D721Med (cell line): ENCODE data around the gene TDRKH.

ENCODE experiments used
- DNase-seq: peaks from one replicate; pipeline ENCODE4 v3.0.0; 2011; ENCODE audit warnings: low spot score; ENCODE audit not compliant: insufficient read length
- FAIRE-seq: peaks from 2 replicates; lab custom pipeline; 2011; peaks lifted over from hg19 to GRCh38; lab: Jason Lieb, UNC
- CTCF ChIP-seq: IDR thresholded peaks from 2 replicates; pipeline ENCODE4 v1.5.1; 2012; ENCODE audit warnings: mild to moderate bottlenecking, control low read depth; ENCODE audit not compliant: insufficient read depth; ENCODE audit errors: missing control alignments

TDRKH gene

GRCh38 chr1:151729966-151730291 is 60.4 kb downstream of the TDRKH start:
- no peak for DNase-seq
- no peak for TF ChIP-seq CTCF
- no peak for FAIRE-seq

- no peak for TF ChIP-seq CTCF
- DNase-seq, result no peak
- no peak for FAIRE-seq
These were observed 60.9 kb downstream of the TDRKH start for GRCh38 chr1:151729157-151729965.

GRCh38 chr1:151728151-151729054 is 61.9 kb downstream of the TDRKH start:
- no peak for DNase-seq
- peak; percentile 46 for FAIRE-seq
- TF ChIP-seq CTCF, result no peak

GRCh38 chr1:151723726-151724370 is 66.5 kb downstream of the TDRKH start:
- DNase-seq, result no peak
- peak; percentile 21 for FAIRE-seq
- TF ChIP-seq CTCF, result no peak
